ENCODE measurements around the gene HOXA1. TPM values are rescaled to one million over a fixed set of nuclear protein-coding genes. Genes with fewer than 3 reads are reported as not detected.

The HOXA1 gene
- polyA plus RNA-seq, 1 experiment: 2.9 TPM

GRCh38 chr7:27128776-27129728 is 33.3 kb upstream of the HOXA1 start:
- POLR2A ChIA-PET: interaction anchor here (0.9 to 1.8 kb wide), 5 partner anchors 14 to 31 kb away, joined by 4 to 7 read pairs (median 5); partner anchors contain the start of gene HOXA5
- TF ChIP-seq CTCF (IDR thresholded peaks at IDR 0.05; ENCODE audit: low read depth, low read length): no peak
- Histone ChIP-seq H3K27ac (ENCODE audit: low read depth, low read length) (no peak overlapping the region), H3K9me3 (ENCODE audit: control insufficient read depth, insufficient read depth, low read length) (no peaks in the 10 kb centered on the region), H3K27me3 (ENCODE audit: control insufficient read depth, insufficient read depth, low read length) (no peaks in the 10 kb centered on the region), H3K4me3 (ENCODE audit: low read depth, low read length) (peak overlapping the region; percentile 59)
- CTCF ChIA-PET: interaction anchor here (0.5 to 3.4 kb wide), 7 partner anchors 14 to 1512 kb away, joined by 3 to 18 read pairs (median 3); partner anchors contain the start of gene HOXA5
- no peak for DNase-seq (ENCODE audit: low read depth, low spot score)

GRCh38 chr7:27128034-27128433 is 32.2 kb upstream of the HOXA1 start:
- no peak for TF ChIP-seq CTCF (IDR thresholded peaks at IDR 0.05; ENCODE audit: low read depth, low read length)
- POLR2A ChIA-PET: interaction anchor here (0.9 to 1.8 kb wide), 4 partner anchors 13 to 30 kb away, joined by 4 to 7 read pairs (median 6); partner anchors contain the start of gene HOXA5
- H3K9me3 ChIP-seq (ENCODE audit: control insufficient read depth, insufficient read depth, low read length): no peaks in the 10 kb centered on the region
- no peak overlapping the region for H3K27ac ChIP-seq (ENCODE audit: low read depth, low read length)
- CTCF ChIA-PET: interaction anchor here (0.7 to 3.4 kb wide), 4 partner anchors 13 to 409 kb away, joined by 3 to 14 read pairs (median 4); partner anchors contain the start of gene HOXA5
- no peak overlapping the region for H3K4me3 ChIP-seq (ENCODE audit: low read depth, low read length)
- H3K27me3 ChIP-seq (ENCODE audit: control insufficient read depth, insufficient read depth, low read length): no peaks in the 10 kb centered on the region
- peak; percentile 72 for DNase-seq (ENCODE audit: low read depth, low spot score)

- ChIA-PET POLR2A (interaction anchor here (0.6 to 0.7 kb wide), 2 partner anchors 14 to 18 kb away, joined by 3 to 7 read pairs; no protein-coding TSS in a partner anchor), CTCF (interaction anchor here (1.0 to 3.4 kb wide), 2 partner anchors 15 to 18 kb away, joined by 3 to 14 read pairs; partner anchors contain the start of gene HOXA5)
- no peaks in the 10 kb centered on the region for H3K9me3 ChIP-seq (ENCODE audit: control insufficient read depth, insufficient read depth, low read length)
Observed at GRCh38 chr7:27126596-27127327, 31.0 kb upstream of the HOXA1 start.

GRCh38 chr7:27125986-27126394 is 30.2 kb upstream of the HOXA1 start:
- Histone ChIP-seq H3K27me3 (ENCODE audit: control insufficient read depth, insufficient read depth, low read length) (no peaks in the 10 kb centered on the region), H3K9me3 (ENCODE audit: control insufficient read depth, insufficient read depth, low read length) (no peaks in the 10 kb centered on the region), H3K27ac (ENCODE audit: low read depth, low read length) (no peak overlapping the region), H3K4me3 (ENCODE audit: low read depth, low read length) (no peak overlapping the region)
- no peak for TF ChIP-seq CTCF (IDR thresholded peaks at IDR 0.05; ENCODE audit: low read depth, low read length)
- CTCF ChIA-PET: interaction anchor here (0.6 to 3.4 kb wide), 3 partner anchors 15 to 914 kb away, joined by 3 to 14 read pairs (median 3); partner anchors contain the start of gene HOXA5
- POLR2A ChIA-PET: interaction anchor here (0.6 to 0.7 kb wide), 2 partner anchors 13 to 17 kb away, joined by 3 to 7 read pairs; no protein-coding TSS in a partner anchor
- DNase-seq (ENCODE audit: low read depth, low spot score): no peak

More at GRCh38 chr7:27126596-27127327, 31.0 kb upstream of the HOXA1 start:
- H3K27ac ChIP-seq (ENCODE audit: low read depth, low read length): no peak overlapping the region
- H3K4me3 ChIP-seq (ENCODE audit: low read depth, low read length): no peak overlapping the region
- no peak for TF ChIP-seq CTCF (IDR thresholded peaks at IDR 0.05; ENCODE audit: low read depth, low read length)
- no peaks in the 10 kb centered on the region for H3K27me3 ChIP-seq (ENCODE audit: control insufficient read depth, insufficient read depth, low read length)
- no peak for DNase-seq (ENCODE audit: low read depth, low spot score)

All from AG04450 (cell line).